OCI-LY3 (cell line): Measurements from ENCODE around the gene SASH1.

Experiments used
- EZH2phosphoT487 ChIP-seq: fragments of 200-600 bp; shearing (Covaris generic); IDR thresholded peaks from 2 replicates; pipeline ENCODE4 v1.6.1; 2018; ENCODE audit warnings: antibody characterized with exemption, mixed run types, low read depth
- TF ChIP-seq, protein P1 (sequence below): fragments of 200-600, 300-600 bp; sonication (generic); IDR thresholded peaks from 2 replicates; pipeline ENCODE4 v1.5.1; 2014; ENCODE audit warnings: antibody characterized with exemption, low read length, low read depth

DNA sequence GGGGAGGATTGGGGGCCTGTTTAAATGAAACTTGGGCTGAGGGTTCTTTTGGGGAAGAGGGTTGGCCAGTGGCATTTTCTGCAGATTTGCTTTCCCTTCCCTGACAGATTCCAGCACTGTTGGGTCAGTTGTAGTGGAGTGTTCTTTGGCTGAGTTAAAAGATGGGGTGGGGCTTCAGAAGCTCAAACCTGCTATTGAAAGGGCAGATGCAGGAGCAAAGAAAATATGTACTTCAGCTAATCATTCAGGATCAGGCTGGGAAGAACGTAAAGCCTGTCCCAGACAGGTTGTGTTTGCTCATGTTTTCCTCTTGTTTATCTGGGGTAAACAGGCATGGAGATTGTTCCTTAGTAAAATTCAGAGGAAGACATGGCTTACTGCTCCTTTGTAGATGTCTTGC is 2.5 kb downstream of the SASH1 start:
- TF ChIP-seq EZH2phosphoT487 = no peak
- TF ChIP-seq, protein P1, sequence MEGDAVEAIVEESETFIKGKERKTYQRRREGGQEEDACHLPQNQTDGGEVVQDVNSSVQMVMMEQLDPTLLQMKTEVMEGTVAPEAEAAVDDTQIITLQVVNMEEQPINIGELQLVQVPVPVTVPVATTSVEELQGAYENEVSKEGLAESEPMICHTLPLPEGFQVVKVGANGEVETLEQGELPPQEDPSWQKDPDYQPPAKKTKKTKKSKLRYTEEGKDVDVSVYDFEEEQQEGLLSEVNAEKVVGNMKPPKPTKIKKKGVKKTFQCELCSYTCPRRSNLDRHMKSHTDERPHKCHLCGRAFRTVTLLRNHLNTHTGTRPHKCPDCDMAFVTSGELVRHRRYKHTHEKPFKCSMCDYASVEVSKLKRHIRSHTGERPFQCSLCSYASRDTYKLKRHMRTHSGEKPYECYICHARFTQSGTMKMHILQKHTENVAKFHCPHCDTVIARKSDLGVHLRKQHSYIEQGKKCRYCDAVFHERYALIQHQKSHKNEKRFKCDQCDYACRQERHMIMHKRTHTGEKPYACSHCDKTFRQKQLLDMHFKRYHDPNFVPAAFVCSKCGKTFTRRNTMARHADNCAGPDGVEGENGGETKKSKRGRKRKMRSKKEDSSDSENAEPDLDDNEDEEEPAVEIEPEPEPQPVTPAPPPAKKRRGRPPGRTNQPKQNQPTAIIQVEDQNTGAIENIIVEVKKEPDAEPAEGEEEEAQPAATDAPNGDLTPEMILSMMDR = no peak
